NCI-H2107 (cell line): ENCODE data around the gene OTOR.

Experiments
- DNase-seq: peaks from one replicate; lab custom pipeline; 2025; lab: John Stamatoyannopoulos, UW

The OTOR gene

GRCh38 chr20:16749573-16749972 lies 1.4 kb downstream of the OTOR start:
- no peak for DNase-seq

GRCh38 chr20:16752082-16752481 lies 3.9 kb downstream of the OTOR start:
- DNase-seq: no peak

- no peak for DNase-seq
Measured at GRCh38 chr20:16752901-16753300, 4.7 kb downstream of the OTOR start.

DNA sequence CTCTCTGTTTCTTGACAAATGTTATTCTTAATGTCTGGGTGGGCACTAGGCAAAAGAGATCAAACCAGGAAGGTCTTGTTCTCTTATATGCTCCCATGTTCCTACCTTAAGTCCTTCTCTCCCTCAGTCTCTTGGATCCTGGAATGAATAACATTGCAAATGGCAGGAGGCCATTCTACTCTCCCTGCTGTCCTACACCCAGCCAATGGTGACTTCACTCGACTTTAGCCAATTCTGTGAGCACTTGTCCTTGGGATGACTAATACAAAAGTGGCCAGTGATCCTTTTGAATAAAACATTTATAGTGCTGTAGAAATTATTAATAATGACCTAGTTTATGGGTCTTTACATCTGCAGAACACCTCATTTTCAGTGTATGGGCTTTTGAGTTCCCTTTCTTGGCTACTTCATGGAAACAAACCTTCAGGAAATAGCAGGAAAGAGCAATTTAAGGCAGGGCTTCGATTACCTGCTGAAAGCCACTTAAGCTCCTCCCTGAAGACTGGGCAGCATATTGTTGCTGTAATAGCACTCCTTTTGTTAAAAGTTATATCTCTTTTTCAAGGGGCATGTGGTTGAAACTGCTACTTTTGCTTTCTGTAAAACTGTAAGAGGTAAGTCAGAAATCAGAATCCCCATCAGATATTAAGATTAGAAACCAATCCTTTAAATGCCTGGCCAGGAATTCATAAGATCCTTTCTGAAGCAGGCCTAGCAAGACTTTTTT lies 10.5 kb downstream of the OTOR start:
- DNase-seq: no peak

- no peak for DNase-seq
Measured at GRCh38 chr20:16759181-16759563, 11.0 kb downstream of the OTOR start.

DNA sequence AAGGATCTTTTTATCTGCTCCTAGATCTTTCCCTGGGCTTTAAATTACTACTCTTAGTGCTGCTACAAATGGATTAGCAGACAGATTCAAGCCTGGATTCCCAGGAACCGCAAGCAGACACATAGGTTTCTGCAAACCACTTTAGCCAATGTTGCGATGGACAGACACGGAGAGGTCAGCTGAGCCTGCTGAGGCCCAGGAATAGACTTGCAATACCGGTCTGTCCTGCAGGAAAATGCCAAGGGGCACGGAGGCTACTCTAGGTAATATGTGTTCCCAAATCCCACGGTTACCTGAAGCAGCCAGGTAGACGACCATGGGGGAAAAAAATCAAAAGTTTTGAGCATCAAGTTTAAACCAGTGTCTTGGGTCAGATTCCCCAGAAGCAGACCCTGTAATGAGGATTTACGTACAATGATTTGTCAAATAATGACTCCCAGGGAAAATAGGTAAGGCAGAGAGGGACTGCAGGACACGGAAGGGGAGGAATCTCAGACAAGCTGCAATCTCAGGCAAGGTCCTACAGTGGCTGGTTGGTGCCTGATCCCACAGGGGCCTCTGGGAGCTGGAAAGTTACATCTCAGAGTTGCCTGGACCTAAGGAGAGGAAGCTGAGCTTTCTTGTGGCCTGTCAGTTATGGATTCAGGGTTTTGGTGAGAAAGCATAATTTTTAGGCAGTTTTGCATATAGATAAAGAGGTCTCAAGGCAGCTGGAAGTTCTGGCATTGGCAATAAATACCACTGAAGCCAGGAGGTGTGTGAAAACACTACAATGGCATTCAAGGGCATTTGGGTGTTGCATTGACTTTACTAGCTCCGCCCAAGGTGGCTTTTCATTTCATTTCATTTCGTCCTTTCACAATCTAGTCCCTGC lies 12.5 kb downstream of the OTOR start:
- DNase-seq: no peak

GRCh38 chr20:16761305-16761829 lies 13.2 kb downstream of the OTOR start:
- peak; percentile 34 for DNase-seq

DNA sequence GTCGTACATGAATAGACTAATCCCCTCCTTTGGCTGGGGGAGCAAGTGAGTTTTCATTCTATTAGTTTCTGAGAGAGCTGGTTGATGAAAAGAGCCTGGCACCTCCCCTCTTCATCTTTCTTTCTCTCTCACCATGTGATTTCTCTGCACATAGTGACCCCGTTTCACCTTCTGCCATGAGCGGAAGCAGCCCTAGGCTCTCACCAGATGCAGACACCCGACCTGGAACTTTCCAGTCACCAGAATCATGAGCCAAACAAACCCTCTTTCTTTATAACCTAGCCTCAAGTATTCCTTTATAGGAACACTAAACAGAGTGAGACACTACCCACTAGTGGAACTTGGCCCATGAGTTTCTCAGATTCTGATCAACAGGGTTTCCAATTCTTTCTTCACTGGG lies 16.4 kb downstream of the OTOR start:
- no peak for DNase-seq

DNA sequence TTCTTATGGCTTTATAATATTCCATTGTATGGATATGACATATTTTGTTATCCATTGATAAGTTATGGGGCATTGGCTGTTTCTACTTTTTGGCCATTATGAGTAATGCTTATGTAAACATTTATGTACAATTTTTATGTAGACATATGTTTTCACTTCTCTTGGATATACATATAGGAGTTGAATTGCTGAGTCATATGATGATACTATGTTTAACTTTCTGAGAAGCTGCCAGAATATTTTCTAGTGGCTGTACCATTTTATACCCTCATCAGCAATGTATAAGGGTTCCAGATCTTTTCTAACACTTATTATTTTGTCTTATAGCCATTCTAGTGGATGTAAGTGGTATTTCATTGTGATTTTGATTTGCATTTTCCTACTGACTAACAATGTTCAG lies 23.1 kb downstream of the OTOR start:
- no peak for DNase-seq

DNA sequence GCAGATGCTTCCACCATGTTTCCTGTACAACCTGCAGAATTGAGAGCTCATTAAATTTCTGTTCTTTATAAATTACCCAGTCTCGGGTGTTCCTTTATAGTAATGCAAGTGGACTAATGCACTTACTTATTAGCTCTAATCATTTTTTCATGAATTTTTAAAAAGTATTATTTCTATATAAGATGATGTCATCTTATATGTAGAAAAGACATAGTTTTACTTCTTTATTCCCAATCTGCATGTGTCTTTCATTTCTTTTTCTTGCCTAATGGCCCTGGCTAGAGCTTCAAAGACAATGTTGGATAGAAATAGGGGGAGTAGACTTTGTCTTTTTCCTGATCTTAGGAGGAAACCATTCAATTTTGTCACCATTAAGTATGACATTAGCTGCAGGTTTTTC lies 27.8 kb downstream of the OTOR start:
- no peak for DNase-seq

- no peak for DNase-seq
Measured at GRCh38 chr20:16777126-16777525, 29.0 kb downstream of the OTOR start.

GRCh38 chr20:16778159-16778558 lies 30.0 kb downstream of the OTOR start:
- no peak for DNase-seq

GRCh38 chr20:16781496-16781895 lies 33.3 kb downstream of the OTOR start:
- DNase-seq: no peak

- no peak for DNase-seq
Measured at GRCh38 chr20:16785226-16785625, 37.1 kb downstream of the OTOR start.
